Endothelial cell of umbilical vein (primary cell): Measurements from ENCODE around the gene AIG1.

ENCODE experiments used
- EZH2 ChIP-seq: IDR thresholded peaks from 2 replicates; pipeline ENCODE4 v1.6.1; 2012; ENCODE audit warnings: borderline replicate concordance, low read depth, mild to moderate bottlenecking, moderate library complexity, low read length, inconsistent platforms; ENCODE audit not compliant: severe bottlenecking
- GATA2 ChIP-seq: IDR thresholded peaks from 2 replicates; pipeline ENCODE4 v1.7.0; 2011; ENCODE audit warnings: low read depth, mild to moderate bottlenecking, moderate library complexity, mixed read lengths, low read length; ENCODE audit not compliant: insufficient read length, insufficient read depth
- MYC ChIP-seq: IDR thresholded peaks from one replicate; pipeline ENCODE4 v1.6.1; 2011; ENCODE audit warnings: mild to moderate bottlenecking, low read depth, low read length
- POLR2A ChIP-seq: IDR thresholded peaks from 2 replicates; pipeline ENCODE4 v1.6.1; 2012; ENCODE audit warnings: low read depth, mild to moderate bottlenecking, control low read depth, low read length
- TF ChIP-seq, protein P1 (sequence below), 2 donors: IDR thresholded peaks; 1 replicate in 1 of 2; 2 replicates in 1 of 2; pipeline ENCODE4 v1.5.1; 2011; ENCODE audit warnings: low read length in 2 of 2, mild to moderate bottlenecking in 2 of 2, moderate library complexity in 2 of 2, control low read depth in 1 of 2, inconsistent platforms in 1 of 2, low read depth in 1 of 2; ENCODE audit not compliant: insufficient read depth in 1 of 2; ENCODE audit errors: extremely low read depth in 1 of 2

DNA sequence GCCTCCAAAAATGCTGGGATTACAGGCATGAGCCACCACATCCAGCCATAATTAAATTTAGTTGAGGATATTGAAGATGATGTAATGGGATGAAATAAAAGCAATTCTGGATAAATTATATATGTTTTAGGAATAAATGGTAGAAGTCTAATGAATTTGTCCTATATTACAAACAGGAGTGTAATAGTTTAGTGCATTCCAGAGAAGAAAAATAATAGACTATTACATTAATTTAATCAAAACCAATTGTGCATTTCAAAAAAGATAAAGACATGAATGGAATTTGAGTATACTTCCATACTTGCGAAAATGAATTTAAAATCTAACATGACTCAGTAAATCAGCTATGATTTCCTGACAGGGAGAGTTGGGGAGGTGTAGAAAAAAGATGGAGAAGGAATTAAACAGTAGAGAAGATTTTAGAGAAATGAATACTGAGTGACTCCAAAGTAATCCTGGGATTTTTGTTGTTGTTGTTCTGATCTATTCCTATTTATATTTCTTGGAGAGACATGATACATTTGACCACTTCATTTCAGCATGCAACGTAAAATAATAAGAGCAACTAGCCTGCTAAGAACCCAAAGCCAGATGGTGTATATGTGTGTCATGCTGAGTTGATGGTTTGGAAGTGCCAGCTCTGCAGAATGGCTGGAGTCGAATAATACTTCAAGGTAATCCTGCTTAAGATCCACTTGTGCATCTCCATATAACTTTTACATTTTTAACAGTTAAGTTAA, 67.4 kb downstream of the AIG1 start:
- TF ChIP-seq, protein P1, sequence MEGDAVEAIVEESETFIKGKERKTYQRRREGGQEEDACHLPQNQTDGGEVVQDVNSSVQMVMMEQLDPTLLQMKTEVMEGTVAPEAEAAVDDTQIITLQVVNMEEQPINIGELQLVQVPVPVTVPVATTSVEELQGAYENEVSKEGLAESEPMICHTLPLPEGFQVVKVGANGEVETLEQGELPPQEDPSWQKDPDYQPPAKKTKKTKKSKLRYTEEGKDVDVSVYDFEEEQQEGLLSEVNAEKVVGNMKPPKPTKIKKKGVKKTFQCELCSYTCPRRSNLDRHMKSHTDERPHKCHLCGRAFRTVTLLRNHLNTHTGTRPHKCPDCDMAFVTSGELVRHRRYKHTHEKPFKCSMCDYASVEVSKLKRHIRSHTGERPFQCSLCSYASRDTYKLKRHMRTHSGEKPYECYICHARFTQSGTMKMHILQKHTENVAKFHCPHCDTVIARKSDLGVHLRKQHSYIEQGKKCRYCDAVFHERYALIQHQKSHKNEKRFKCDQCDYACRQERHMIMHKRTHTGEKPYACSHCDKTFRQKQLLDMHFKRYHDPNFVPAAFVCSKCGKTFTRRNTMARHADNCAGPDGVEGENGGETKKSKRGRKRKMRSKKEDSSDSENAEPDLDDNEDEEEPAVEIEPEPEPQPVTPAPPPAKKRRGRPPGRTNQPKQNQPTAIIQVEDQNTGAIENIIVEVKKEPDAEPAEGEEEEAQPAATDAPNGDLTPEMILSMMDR (IDR thresholded peaks at IDR 0.05; ENCODE audit: extremely low read depth in 1 of 2, insufficient read depth in 1 of 2, low read depth in 1 of 2, low read length in 2 of 2) = no peak
- TF ChIP-seq MYC (no peak), GATA2 (no peak), POLR2A (no peak), EZH2 (no peak)
